ENCODE measurements around the gene CDCA4.

GRCh38 chr14:104965561-104966231 lies 55.2 kb downstream of the CDCA4 start:
- TF ChIP-seq CTCF (IDR thresholded peaks at IDR 0.05; ENCODE audit: low read depth, low read length, poor library complexity, severe bottlenecking) (no peak), EZH2phosphoT487 (IDR thresholded peaks at IDR 0.05; ENCODE audit: borderline replicate concordance, low read length) (no peak)
